ENCODE results near the gene CHST1.

The CHST1 gene

GRCh38 chr11:45662096-45662664 is 3.2 kb downstream of the CHST1 start:
- H3K27ac ChIP-seq = no peak overlapping the region
- no peak for DNase-seq (ENCODE audit: low read depth, low spot score)

- DNase-seq (ENCODE audit: low read depth, low spot score) = no peak
- H3K27ac ChIP-seq = no peak overlapping the region
Observed at GRCh38 chr11:45661439-45662055, 3.9 kb downstream of the CHST1 start.

- DNase-seq (ENCODE audit: low read depth, low spot score) = no peak
- no peak overlapping the region for H3K27ac ChIP-seq
Observed at GRCh38 chr11:45660729-45661438, 4.5 kb downstream of the CHST1 start.

- no peak for DNase-seq (ENCODE audit: low read depth, low spot score)
- no peak overlapping the region for H3K27ac ChIP-seq
Observed at GRCh38 chr11:45659818-45660160, 5.6 kb downstream of the CHST1 start.

GRCh38 chr11:45659031-45659817 is 6.2 kb downstream of the CHST1 start:
- DNase-seq (ENCODE audit: low read depth, low spot score) = no peak
- H3K27ac ChIP-seq = no peak overlapping the region

- no peak for DNase-seq (ENCODE audit: low read depth, low spot score)
- H3K27ac ChIP-seq = no peak overlapping the region
Observed at GRCh38 chr11:45658292-45658991, 7.0 kb downstream of the CHST1 start.

GRCh38 chr11:45657496-45658260 is 7.7 kb downstream of the CHST1 start:
- DNase-seq (ENCODE audit: low read depth, low spot score) = no peak
- no peak overlapping the region for H3K27ac ChIP-seq

- H3K27ac ChIP-seq = no peak overlapping the region
- no peak for DNase-seq (ENCODE audit: low read depth, low spot score)
Observed at GRCh38 chr11:45655831-45656230, 9.6 kb downstream of the CHST1 start.

GRCh38 chr11:45655347-45655756 is 10.1 kb downstream of the CHST1 start:
- DNase-seq (ENCODE audit: low read depth, low spot score) = no peak
- no peak overlapping the region for H3K27ac ChIP-seq

GRCh38 chr11:45655012-45655283 is 10.5 kb downstream of the CHST1 start:
- H3K27ac ChIP-seq = no peak overlapping the region
- DNase-seq (ENCODE audit: low read depth, low spot score) = no peak

- DNase-seq (ENCODE audit: low read depth, low spot score) = no peak
- no peak overlapping the region for H3K27ac ChIP-seq
Observed at GRCh38 chr11:45654231-45655011, 11.0 kb downstream of the CHST1 start.

GRCh38 chr11:45653277-45653676 is 12.1 kb downstream of the CHST1 start:
- H3K27ac ChIP-seq = no peak overlapping the region
- no peak for DNase-seq (ENCODE audit: low read depth, low spot score)

GRCh38 chr11:45652781-45653180 is 12.6 kb downstream of the CHST1 start:
- no peak overlapping the region for H3K27ac ChIP-seq

GRCh38 chr11:45651841-45652749 is 13.3 kb downstream of the CHST1 start:
- no peak overlapping the region for H3K27ac ChIP-seq
- DNase-seq (ENCODE audit: low read depth, low spot score) = no peak

More at GRCh38 chr11:45652781-45653180, 12.6 kb downstream of the CHST1 start:
- DNase-seq (ENCODE audit: low read depth, low spot score) = peak; percentile 14

GRCh38 chr11:45651156-45651555 is 14.3 kb downstream of the CHST1 start:
- no peak overlapping the region for H3K27ac ChIP-seq
- no peak for DNase-seq (ENCODE audit: low read depth, low spot score)

- no peak overlapping the region for H3K27ac ChIP-seq
- DNase-seq (ENCODE audit: low read depth, low spot score) = no peak
Observed at GRCh38 chr11:45650166-45651095, 15.0 kb downstream of the CHST1 start.

GRCh38 chr11:45649544-45650165 is 15.8 kb downstream of the CHST1 start:
- H3K27ac ChIP-seq = no peak overlapping the region
- DNase-seq (ENCODE audit: low read depth, low spot score) = no peak

Data from epithelial cell of prostate (primary cell).